Stimulated activated CD4-positive, alpha-beta T cell treated with anti-CD3 and anti-CD28 coated beads, Interleukin-1b, Interleukin-23, amount 100 ng/mL, for 48 hours (primary cell): ENCODE measurements around the gene HSD17B7.
"Not testable (repeated sequence)": the region's sequence is repeated elsewhere in the genome, so short reads cannot be mapped to it uniquely, and the experiment has no call there.

Experiments
- DNase-seq: peaks from one replicate; pipeline ENCODE4 v3.0.0-alpha.2; 2020

Gene HSD17B7, protein sequence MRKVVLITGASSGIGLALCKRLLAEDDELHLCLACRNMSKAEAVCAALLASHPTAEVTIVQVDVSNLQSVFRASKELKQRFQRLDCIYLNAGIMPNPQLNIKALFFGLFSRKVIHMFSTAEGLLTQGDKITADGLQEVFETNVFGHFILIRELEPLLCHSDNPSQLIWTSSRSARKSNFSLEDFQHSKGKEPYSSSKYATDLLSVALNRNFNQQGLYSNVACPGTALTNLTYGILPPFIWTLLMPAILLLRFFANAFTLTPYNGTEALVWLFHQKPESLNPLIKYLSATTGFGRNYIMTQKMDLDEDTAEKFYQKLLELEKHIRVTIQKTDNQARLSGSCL

DNA sequence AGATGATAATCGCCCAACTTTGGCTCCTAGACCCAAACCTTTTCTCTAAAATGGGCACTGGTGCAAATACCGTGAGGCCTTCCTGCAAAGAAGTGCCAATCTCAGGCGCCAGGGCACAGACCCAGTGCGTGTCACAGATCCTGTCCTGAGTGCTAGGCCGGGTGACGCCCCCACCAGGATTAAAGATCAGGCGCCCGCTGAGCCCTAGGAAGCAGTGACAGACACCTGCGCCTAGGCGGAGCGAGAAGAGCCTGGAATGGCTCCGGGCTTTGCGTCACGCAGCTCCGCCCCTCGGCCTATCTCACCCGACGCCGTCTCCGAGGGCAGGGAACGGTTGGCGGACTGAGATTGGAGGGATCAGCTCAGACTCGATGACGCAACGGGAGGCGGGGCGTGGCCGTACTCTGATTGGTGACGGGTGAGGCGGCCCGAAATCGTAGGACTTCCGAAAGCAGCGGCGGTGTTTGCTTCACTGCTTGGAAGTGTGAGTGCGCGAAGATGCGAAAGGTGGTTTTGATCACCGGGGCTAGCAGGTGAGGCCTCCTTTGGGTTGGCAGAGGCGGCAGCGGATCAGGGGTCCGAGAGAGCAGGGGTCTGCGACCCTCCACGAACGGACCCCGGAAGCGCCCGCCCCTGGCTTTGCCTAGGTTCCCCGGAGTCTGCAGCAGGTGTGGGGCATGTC is at the start of gene HSD17B7:
Gene HSD17B7 (plus strand): TSS at position 400 of the 682 bp plus-strand sequence. CDS start 99 bp downstream, at position 499.
- peak; percentile 77 for DNase-seq

- no peak for DNase-seq
Observed at GRCh38 chr1:162740755-162741154, 49.7 kb upstream of the HSD17B7 start.

DNA sequence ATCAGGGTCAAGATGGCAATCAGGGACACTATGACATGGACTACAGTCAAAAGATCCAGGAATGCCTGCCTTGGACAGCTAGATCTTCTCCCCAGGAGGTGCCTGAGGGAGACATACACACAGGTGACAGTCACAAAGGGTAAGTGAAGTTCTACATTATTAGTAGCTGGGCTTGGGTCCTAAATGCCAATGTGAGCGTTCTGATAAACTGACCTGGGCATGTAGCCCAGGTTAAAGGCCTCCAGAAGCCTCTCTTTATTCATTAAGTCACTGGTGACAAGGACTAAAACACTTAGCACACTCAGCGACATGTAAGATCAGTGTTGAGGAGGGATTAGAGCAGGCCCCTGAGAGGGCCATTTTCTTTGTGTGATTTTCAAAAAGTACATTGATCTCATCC is 48.9 kb upstream of the HSD17B7 start:
- DNase-seq: no peak

DNA sequence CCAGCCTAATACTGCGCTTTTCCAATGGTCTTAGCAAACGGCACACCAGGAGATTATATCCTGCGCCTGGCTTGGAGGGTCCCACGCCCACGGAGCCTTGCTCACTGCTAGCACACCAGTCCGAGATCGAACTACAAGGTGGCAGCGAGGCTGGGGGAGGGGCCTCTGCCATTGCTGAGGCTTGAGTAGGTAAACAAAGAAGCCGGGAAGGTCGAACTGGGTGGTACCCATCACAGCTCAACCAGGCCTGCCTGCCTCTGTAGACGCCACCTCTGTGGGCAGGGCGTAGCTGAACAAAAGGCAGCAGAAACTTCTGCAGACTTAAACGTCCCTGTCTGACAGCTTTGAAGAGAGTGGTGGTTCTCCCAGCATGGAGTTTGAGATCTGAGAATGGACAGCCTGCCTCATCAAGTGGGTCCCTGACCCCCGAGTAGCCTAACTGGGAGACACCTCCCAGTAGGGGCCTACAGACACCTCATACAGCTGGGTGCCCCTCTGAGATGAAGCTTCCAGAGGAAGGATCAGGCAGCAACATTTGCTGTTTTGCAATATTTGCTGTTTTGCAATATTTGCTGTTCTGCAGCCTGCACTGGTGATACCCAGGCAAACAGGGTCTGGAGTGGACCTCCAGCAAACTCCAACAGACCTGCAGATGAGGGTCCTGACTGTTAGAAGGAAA is 44.1 kb upstream of the HSD17B7 start:
- not testable (repeated sequence) for DNase-seq

GRCh38 chr1:162753001-162753658 is 37.4 kb upstream of the HSD17B7 start:
- DNase-seq: no peak

DNA sequence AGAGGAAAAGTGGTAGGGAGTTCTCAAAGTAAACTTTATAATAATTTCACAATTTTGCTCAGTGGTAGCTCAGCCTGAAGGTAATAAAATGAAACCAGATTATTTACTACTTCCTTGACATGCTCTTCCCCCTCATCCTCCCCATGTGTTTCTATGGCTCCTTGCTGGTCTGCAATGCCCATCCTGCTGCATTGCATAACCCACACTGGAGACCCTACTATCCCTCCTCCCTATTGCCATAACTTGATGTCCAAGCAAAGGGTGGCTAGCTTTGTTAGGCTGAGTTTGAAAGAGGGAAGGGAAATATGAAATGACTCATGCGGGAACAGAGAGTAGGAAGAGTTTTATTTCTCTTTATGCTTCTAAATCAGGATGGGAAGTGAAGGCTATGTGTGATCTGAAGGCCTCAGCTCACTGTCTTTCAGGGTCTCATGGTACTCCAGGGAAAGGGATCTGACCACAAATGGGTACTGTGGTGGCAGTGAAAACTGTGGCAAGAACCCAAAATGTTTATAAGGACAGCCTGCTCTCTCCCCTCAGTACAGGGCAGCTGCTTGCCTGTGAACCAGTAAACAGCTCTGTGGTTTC is 36.4 kb upstream of the HSD17B7 start:
- DNase-seq: no peak

DNA sequence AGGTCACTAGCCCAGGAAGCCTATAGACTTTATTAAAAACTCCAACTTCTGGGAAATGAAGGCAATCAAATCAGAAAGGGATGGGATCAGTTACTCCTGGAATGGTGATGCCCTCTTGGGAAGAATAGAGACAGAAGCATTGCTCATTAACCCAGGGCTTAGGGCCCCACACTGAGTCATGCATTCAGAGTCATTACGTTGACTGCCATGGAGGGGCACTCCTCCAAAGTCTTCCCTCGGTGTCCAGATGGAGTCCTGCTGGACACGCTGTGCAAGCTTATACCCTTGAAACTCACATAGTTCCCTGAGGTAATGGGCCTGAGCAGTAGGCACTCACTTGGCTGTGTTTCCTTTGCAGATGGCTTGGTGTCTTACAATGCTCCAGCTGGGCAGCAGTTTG is 35.2 kb upstream of the HSD17B7 start:
- no peak for DNase-seq

GRCh38 chr1:162756523-162756922 is 34.0 kb upstream of the HSD17B7 start:
- no peak for DNase-seq

- DNase-seq: no peak
Observed at GRCh38 chr1:162757476-162757875, 33.0 kb upstream of the HSD17B7 start.

DNA sequence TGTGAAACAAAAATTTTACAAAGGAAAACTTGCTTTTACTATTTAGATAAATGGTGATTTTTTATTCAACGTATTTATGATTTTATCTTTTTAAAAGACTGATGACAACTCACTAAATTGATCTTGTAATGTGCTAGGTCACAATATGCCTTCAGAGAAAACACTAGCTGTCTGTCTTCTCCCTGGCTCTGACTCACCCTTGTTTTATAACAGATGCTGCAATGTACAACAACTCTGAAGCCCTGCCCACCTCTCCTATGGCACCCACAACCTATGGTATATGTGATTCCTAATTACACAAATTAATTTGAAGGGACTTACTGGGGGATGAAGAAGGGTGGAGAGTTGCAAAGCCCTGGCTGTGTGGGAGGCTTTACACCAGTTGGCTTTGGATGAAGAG is 24.7 kb upstream of the HSD17B7 start:
- no peak for DNase-seq

- DNase-seq: no peak
Observed at GRCh38 chr1:162772571-162773154, 17.8 kb upstream of the HSD17B7 start.

- no peak for DNase-seq
Observed at GRCh38 chr1:162774007-162774406, 16.5 kb upstream of the HSD17B7 start.

- DNase-seq: no peak
Observed at GRCh38 chr1:162779043-162779442, 11.5 kb upstream of the HSD17B7 start.

- no peak for DNase-seq
Observed at GRCh38 chr1:162782671-162783070, 7.8 kb upstream of the HSD17B7 start.

GRCh38 chr1:162784926-162785325 is 5.6 kb upstream of the HSD17B7 start:
- DNase-seq: not testable (repeated sequence)

DNA sequence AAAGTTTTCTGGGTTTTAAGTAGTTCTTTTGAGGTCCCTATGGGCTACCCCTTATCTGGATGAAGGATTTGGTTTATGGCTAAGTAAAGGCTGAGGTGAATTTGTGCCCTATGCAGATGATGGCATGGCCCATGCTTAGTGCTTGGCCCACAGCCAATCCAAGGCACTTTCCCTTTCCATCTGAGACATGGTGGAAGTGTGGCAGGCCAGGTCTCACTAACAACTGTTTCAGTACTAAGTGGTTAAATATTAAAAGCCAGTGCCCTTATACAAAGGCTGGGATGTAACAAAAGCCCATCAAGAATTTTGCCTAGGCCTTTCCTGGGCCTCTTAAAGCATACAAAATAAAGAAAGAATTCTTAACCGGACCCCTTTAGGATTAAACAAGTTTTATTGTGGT is 1.7 kb upstream of the HSD17B7 start:
- peak; percentile 3 for DNase-seq

DNA sequence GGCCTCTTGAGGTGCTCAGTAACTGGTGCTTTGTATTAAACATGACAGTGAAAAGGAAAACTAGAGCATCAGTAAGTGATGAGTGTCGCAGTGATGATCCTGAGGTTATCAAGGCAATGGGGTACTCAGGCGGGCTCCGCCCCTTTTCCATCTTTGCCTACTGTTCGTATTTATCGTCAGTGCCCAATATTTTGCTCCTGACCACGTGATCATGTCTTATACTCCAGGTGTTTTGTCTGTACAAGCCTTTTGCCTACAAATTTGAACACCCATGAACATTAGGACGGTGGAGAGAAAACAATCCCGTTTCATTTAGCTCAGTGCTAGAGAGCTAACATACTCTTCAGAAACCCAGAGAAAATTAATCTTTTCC is 469 bp downstream of the HSD17B7 start:
- not testable (repeated sequence) for DNase-seq

GRCh38 chr1:162794284-162794683 is 3.8 kb downstream of the HSD17B7 start:
- not testable (repeated sequence) for DNase-seq

DNA sequence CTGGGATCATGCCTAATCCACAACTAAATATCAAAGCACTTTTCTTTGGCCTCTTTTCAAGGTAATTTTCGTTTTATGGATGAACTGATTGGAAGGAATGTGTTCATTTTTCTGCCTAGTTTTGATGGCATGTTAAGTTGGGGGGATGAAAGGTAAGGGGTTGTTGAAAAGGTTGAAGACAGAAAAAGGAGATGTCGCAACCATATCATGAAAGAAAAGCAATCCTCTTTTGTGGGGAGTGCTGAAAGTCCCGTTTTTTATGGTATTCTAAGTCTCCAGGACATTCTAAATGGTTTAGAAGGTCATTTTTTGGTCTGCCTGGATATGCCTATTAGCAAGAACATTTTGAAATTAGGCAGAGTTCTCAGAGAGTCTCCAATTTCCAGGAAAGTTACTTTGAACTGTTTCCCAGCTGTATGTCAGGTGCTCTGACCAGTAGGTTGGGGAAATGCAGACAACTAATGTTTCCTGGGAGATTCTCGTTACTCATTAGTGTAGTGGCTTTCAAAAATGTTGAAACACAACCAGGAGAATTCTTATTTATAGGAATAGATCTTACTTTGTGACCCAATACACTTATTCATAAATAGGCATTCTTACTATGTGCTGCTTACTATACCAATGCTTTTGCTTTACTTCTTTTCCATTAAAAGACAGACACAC is 6.2 kb downstream of the HSD17B7 start:
- DNase-seq: not testable (repeated sequence)

DNA sequence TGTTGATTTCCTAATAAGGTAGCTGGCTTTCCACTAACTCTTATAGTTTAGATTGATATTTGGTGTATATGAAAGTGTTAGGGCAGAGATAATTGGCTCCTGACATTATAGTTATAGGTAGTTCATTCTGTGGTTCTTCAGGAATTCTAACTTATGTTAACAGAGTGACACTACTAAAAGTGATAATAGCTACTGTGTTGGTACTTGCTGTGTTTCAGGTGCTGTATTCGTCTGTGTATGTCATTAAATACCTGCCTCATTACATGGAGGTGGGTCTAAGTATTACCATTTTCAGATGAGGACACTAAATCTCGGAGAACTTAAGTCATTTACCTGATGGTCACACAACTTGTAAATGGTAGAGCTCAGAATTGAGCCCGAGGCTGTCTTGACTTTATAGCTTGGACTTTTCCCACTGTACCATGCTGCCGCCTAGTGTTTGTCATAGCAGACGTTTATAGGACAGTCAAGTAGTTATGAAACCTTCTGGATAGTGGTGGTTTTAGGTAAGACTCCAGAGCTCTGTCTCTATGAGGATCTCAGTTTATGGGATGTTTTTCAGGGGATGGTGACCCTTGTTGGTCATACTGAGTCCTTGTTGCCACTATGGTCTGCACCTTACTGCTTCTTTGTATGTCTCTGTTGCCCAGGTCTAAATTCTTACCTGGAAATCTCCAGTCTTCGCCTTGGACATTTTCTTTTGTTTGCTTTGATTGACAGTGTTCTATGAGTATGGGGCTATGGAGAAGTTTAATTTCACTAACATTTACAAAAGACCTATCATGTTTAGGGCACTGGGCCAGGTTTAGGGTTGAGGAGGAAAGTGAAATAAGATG is 9.7 kb downstream of the HSD17B7 start:
- not testable (repeated sequence) for DNase-seq

GRCh38 chr1:162807503-162807902 is 17.0 kb downstream of the HSD17B7 start:
- DNase-seq: not testable (repeated sequence)
